HEK293 (cell line): ENCODE results near the gene SPATA16.

Source experiments
- CTCF ChIP-seq: fragments of 450-650 bp; formaldehyde crosslinking; IDR thresholded peaks from 2 replicates; pipeline ENCODE4 v1.5.1; 2016; ENCODE audit warnings: missing biosample characterization, missing genetic modification characterization
- REST ChIP-seq: fragments of 450-650 bp; formaldehyde crosslinking; IDR thresholded peaks from 2 replicates; pipeline ENCODE4 v1.5.1; 2016; ENCODE audit warnings: missing biosample characterization, missing genetic modification characterization
- ZBTB8A ChIP-seq: fragments of 450-650 bp; formaldehyde crosslinking; IDR thresholded peaks from 2 replicates; pipeline ENCODE4 v1.5.1; 2016; ENCODE audit warnings: missing biosample characterization, missing genetic modification characterization
- ZNF138 ChIP-seq: fragments of 450-650 bp; formaldehyde crosslinking; IDR thresholded peaks from 2 replicates; pipeline ENCODE4 v1.5.1; 2016; ENCODE audit warnings: missing biosample characterization, missing genetic modification characterization, borderline replicate concordance
- ZNF202 ChIP-seq: fragments of 450-650 bp; formaldehyde crosslinking; IDR thresholded peaks from 2 replicates; pipeline ENCODE4 v1.5.1; 2016; ENCODE audit warnings: missing biosample characterization, missing genetic modification characterization, borderline replicate concordance
- ZNF24 ChIP-seq: fragments of 450-650 bp; formaldehyde crosslinking; IDR thresholded peaks from 2 replicates; pipeline ENCODE4 v1.5.1; 2016; ENCODE audit warnings: missing biosample characterization, missing genetic modification characterization
- ZNF529 ChIP-seq: fragments of 450-650 bp; formaldehyde crosslinking; IDR thresholded peaks from 2 replicates; pipeline ENCODE4 v1.5.1; 2017; ENCODE audit warnings: missing genetic modification characterization, missing biosample characterization; ENCODE audit not compliant: insufficient replicate concordance
- ZNF639 ChIP-seq: fragments of 450-650 bp; formaldehyde crosslinking; IDR thresholded peaks from 2 replicates; pipeline ENCODE4 v1.5.1; 2016; ENCODE audit warnings: missing biosample characterization, missing genetic modification characterization
- TF ChIP-seq, protein P1 (sequence below): fragments of 450-650 bp; formaldehyde crosslinking; IDR thresholded peaks from 2 replicates; pipeline ENCODE4 v1.5.1; 2016; ENCODE audit warnings: missing biosample characterization, missing genetic modification characterization
- TF ChIP-seq, protein P2 (sequence below): fragments of 450-650 bp; formaldehyde crosslinking; IDR thresholded peaks from 2 replicates; pipeline ENCODE4 v1.5.1; 2017; ENCODE audit warnings: missing biosample characterization, missing genetic modification characterization
- TF ChIP-seq, protein P3 (sequence below): fragments of 450-650 bp; formaldehyde crosslinking; IDR thresholded peaks from 2 replicates; pipeline ENCODE4 v1.5.1; 2016; ENCODE audit warnings: missing biosample characterization, missing genetic modification characterization

- no peak for TF ChIP-seq REST (tag by site-specific recombination)
- no peak for TF ChIP-seq CTCF (tag by site-specific recombination)
- TF ChIP-seq, protein P1, sequence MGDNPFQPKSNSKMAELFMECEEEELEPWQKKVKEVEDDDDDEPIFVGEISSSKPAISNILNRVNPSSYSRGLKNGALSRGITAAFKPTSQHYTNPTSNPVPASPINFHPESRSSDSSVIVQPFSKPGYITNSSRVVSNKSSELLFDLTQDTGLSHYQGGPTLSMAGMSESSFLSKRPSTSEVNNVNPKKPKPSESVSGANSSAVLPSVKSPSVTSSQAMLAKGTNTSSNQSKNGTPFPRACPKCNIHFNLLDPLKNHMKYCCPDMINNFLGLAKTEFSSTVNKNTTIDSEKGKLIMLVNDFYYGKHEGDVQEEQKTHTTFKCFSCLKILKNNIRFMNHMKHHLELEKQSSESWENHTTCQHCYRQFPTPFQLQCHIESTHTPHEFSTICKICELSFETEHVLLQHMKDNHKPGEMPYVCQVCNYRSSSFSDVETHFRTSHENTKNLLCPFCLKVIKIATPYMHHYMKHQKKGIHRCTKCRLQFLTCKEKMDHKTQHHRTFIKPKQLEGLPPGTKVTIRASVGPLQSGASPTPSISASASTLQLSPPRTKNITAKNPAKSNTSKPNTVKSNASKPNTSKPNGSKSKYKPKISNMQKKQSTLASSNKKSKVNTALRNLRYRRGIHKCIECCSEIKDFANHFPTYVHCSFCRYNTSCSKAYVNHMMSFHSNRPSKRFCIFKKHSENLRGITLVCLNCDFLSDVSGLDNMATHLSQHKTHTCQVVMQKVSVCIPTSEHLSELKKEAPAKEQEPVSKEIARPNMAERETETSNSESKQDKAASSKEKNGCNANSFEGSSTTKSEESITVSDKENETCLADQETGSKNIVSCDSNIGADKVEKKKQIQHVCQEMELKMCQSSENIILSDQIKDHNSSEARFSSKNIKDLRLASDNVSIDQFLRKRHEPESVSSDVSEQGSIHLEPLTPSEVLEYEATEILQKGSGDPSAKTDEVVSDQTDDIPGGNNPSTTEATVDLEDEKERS: no peak
- TF ChIP-seq ZNF24 (tag by site-specific recombination): no peak
- TF ChIP-seq ZNF138 (tag by site-specific recombination): no peak
- TF ChIP-seq, protein P2, sequence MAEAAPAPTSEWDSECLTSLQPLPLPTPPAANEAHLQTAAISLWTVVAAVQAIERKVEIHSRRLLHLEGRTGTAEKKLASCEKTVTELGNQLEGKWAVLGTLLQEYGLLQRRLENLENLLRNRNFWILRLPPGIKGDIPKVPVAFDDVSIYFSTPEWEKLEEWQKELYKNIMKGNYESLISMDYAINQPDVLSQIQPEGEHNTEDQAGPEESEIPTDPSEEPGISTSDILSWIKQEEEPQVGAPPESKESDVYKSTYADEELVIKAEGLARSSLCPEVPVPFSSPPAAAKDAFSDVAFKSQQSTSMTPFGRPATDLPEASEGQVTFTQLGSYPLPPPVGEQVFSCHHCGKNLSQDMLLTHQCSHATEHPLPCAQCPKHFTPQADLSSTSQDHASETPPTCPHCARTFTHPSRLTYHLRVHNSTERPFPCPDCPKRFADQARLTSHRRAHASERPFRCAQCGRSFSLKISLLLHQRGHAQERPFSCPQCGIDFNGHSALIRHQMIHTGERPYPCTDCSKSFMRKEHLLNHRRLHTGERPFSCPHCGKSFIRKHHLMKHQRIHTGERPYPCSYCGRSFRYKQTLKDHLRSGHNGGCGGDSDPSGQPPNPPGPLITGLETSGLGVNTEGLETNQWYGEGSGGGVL (tag by site-specific recombination): no peak
- no peak for TF ChIP-seq ZBTB8A (tag by site-specific recombination)
- no peak for TF ChIP-seq ZNF529
- TF ChIP-seq ZNF202 (tag by site-specific recombination): no peak
- TF ChIP-seq, protein P3, sequence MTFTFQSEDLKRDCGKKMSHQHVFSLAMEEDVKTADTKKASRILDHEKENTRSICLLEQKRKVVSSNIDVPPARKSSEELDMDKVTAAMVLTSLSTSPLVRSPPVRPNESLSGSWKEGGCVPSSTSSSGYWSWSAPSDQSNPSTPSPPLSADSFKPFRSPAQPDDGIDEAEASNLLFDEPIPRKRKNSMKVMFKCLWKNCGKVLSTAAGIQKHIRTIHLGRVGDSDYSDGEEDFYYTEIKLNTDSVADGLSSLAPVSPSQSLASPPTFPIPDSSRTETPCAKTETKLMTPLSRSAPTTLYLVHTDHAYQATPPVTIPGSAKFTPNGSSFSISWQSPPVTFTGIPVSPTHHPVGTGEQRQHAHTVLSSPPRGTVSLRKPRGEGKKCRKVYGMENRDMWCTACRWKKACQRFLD (tag by site-specific recombination): no peak
- TF ChIP-seq ZNF639 (tag by site-specific recombination): no peak
Observed at GRCh38 chr3:173135059-173135458, 6.0 kb downstream of the SPATA16 start.
